Keratinocyte (primary cell): ENCODE results near the gene TRAK2. TPM values are rescaled to one million over a fixed set of nuclear protein-coding genes. Genes with fewer than 3 reads are reported as not detected.

Source experiments
- DNase-seq: peaks from one replicate; pipeline ENCODE4 v3.0.0-alpha.2; 2011; ENCODE audit warnings: low read depth, missing footprints, low spot score
- FAIRE-seq: peaks from 2 replicates; lab custom pipeline; 2011; peaks lifted over from hg19 to GRCh38; lab: Jason Lieb, UNC
- H2AFZ ChIP-seq: 2 replicates; pipeline ENCODE4 v1.6.0; 2012; ENCODE audit warnings: low read length, control low read depth, inconsistent platforms; ENCODE audit not compliant: control insufficient read depth
- H3K27ac ChIP-seq: 2 replicates; pipeline ENCODE4 v1.5.1; 2011; ENCODE audit warnings: low read length; ENCODE audit not compliant: control insufficient read depth, insufficient read depth
- H3K27me3 ChIP-seq: 3 replicates; pipeline ENCODE4 v1.6.0; 2011; ENCODE audit warnings: low read length; ENCODE audit not compliant: control insufficient read depth, insufficient read depth; ENCODE audit errors: extremely low read depth
- H3K36me3 ChIP-seq, 2 experiments: 2 replicates in 1 of 2; 3 replicates in 1 of 2; pipeline ENCODE4 v1.5.1; 2011; ENCODE audit warnings: low read length in 2 of 2, mild to moderate bottlenecking in 1 of 2; ENCODE audit not compliant: control insufficient read depth in 2 of 2, insufficient read depth in 2 of 2; ENCODE audit errors: extremely low read depth in 1 of 2
- H3K4me1 ChIP-seq: 3 replicates; pipeline ENCODE4 v1.5.1; 2011; ENCODE audit warnings: low read length; ENCODE audit not compliant: control insufficient read depth, insufficient read depth; ENCODE audit errors: extremely low read depth
- H3K4me2 ChIP-seq: 3 replicates; pipeline ENCODE4 v1.6.0; 2011; ENCODE audit warnings: low read depth, low read length; ENCODE audit not compliant: control insufficient read depth, insufficient read depth; ENCODE audit errors: extremely low read depth
- H3K4me3 ChIP-seq, 3 experiments: fragments of 200-600 bp in 1 of 3; sonication (generic) in 1 of 3; 2 replicates in 2 of 3; 3 replicates in 1 of 3; pipeline ENCODE4 v1.5.1; 2011 to 2016; ENCODE audit warnings: low read length in 3 of 3, mild to moderate bottlenecking in 3 of 3, control low read depth in 2 of 3, inconsistent platforms in 1 of 3, low read depth in 1 of 3, mixed read lengths in 1 of 3, mixed run types in 1 of 3, moderate library complexity in 1 of 3; ENCODE audit not compliant: control insufficient read depth in 2 of 3, insufficient read depth in 2 of 3; ENCODE audit errors: extremely low read depth in 1 of 3
- H3K79me2 ChIP-seq: 2 replicates; pipeline ENCODE4 v1.6.0; 2012; ENCODE audit warnings: low read length; ENCODE audit not compliant: control insufficient read depth, insufficient read depth
- H3K9ac ChIP-seq: 3 replicates; pipeline ENCODE4 v1.6.0; 2011; ENCODE audit warnings: low read length; ENCODE audit not compliant: control insufficient read depth, insufficient read depth; ENCODE audit errors: extremely low read depth
- H3K9me1 ChIP-seq: 3 replicates; pipeline ENCODE4 v1.6.0; 2011; ENCODE audit warnings: low read length; ENCODE audit not compliant: control insufficient read depth, insufficient read depth; ENCODE audit errors: extremely low read depth
- H3K9me3 ChIP-seq: 2 replicates; pipeline ENCODE4 v1.5.1; 2012; ENCODE audit warnings: low read depth, low read length; ENCODE audit not compliant: control insufficient read depth
- H4K20me1 ChIP-seq: 3 replicates; pipeline ENCODE4 v1.6.0; 2011; ENCODE audit warnings: low read length; ENCODE audit not compliant: control insufficient read depth, insufficient read depth; ENCODE audit errors: extremely low read depth
- EZH2 ChIP-seq: IDR thresholded peaks from one replicate; pipeline ENCODE4 v1.6.1; 2012; ENCODE audit warnings: inconsistent platforms, mild to moderate bottlenecking, low read length, moderate library complexity
- dilution Hi-C: fragments of 300-500 bp; cut with MboI; formaldehyde crosslinking; loops from one replicate; pipeline ENCODE4 v1.7.0; 2020; ENCODE audit warnings: low sequenced_read_pairs; ENCODE audit not compliant: extremely low pct_ligation_motif_present
- polyA plus RNA-seq, 5 experiments: library from polyadenylated mRNA; depleted of rRNA in 3 of 5; stranded (reverse) in 3 of 5; stranded (forward) in 1 of 5; unstranded in 1 of 5; fragments of >200 nt; gene quantifications; 1 replicate in 1 of 5; 2 replicates in 3 of 5; 3 replicates in 1 of 5; pipeline versions ENCODE4 v1.2.1 to v1.2.3, GENCODE V29; 2011 to 2012; ENCODE audit warnings: missing spikeins in 2 of 5, low read depth in 1 of 5, low replicate concordance in 1 of 5
- TF ChIP-seq, protein P1 (sequence below), 3 experiments: IDR thresholded peaks in 1 of 3; conservative IDR thresholded peaks in 1 of 3; optimal IDR thresholded peaks in 1 of 3; 2 replicates in 2 of 3; 3 replicates in 1 of 3; pipeline versions ENCODE3 to v1.5.1; 2011; ENCODE audit warnings: low read length in 3 of 3, mild to moderate bottlenecking in 3 of 3, moderate library complexity in 2 of 3, control low read depth in 1 of 3, inconsistent platforms in 1 of 3; ENCODE audit not compliant: insufficient read depth in 2 of 3; ENCODE audit errors: extremely low read depth in 1 of 3

TRAK2 gene
- polyA plus RNA-seq, 1 donor (not counting 4 experiments of a cell fraction or from before 2014, with no cell fraction given), result 12.9 TPM

- no peaks in the 10 kb centered on the region for H3K27me3 ChIP-seq
- DNase-seq (no peak), FAIRE-seq (no peak)
- TF ChIP-seq EZH2, result no peak
- TF ChIP-seq, protein P1, sequence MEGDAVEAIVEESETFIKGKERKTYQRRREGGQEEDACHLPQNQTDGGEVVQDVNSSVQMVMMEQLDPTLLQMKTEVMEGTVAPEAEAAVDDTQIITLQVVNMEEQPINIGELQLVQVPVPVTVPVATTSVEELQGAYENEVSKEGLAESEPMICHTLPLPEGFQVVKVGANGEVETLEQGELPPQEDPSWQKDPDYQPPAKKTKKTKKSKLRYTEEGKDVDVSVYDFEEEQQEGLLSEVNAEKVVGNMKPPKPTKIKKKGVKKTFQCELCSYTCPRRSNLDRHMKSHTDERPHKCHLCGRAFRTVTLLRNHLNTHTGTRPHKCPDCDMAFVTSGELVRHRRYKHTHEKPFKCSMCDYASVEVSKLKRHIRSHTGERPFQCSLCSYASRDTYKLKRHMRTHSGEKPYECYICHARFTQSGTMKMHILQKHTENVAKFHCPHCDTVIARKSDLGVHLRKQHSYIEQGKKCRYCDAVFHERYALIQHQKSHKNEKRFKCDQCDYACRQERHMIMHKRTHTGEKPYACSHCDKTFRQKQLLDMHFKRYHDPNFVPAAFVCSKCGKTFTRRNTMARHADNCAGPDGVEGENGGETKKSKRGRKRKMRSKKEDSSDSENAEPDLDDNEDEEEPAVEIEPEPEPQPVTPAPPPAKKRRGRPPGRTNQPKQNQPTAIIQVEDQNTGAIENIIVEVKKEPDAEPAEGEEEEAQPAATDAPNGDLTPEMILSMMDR (optimal IDR thresholded peaks at IDR 0.05 in 1 of 3, IDR thresholded peaks at IDR 0.05 in 1 of 3, conservative IDR thresholded peaks at IDR 0.05 in 1 of 3; ENCODE audit: extremely low read depth in 1 of 3, insufficient read depth in 2 of 3, low read length in 3 of 3), result no peak
- H3K79me2 ChIP-seq, result peaks cover 23% of the 10 kb centered on the region
- dilution Hi-C loops, result no loop called here
- no peak overlapping the region for H3K4me2 ChIP-seq
- H3K36me3 ChIP-seq, result no peaks in the 10 kb centered on the region
- no peaks in the 10 kb centered on the region for H3K9me1 ChIP-seq
- H3K9me3 ChIP-seq, result no peaks in the 10 kb centered on the region
- no peak overlapping the region for H3K27ac ChIP-seq
- H2AFZ ChIP-seq, result no peak overlapping the region
- peaks cover 30% of the 10 kb centered on the region for H3K4me1 ChIP-seq
- H3K4me3 ChIP-seq, result no peak overlapping the region
- H3K9ac ChIP-seq, result no peak overlapping the region
- no peaks in the 10 kb centered on the region for H4K20me1 ChIP-seq
Observed at GRCh38 chr2:201444746-201445465, 6.4 kb downstream of the TRAK2 start.

- dilution Hi-C loops, result no loop called here
- DNase-seq (no peak), FAIRE-seq (peak; percentile 9)
- TF ChIP-seq EZH2, result no peak
- TF ChIP-seq, protein P1 (optimal IDR thresholded peaks at IDR 0.05 in 1 of 3, IDR thresholded peaks at IDR 0.05 in 1 of 3, conservative IDR thresholded peaks at IDR 0.05 in 1 of 3; ENCODE audit: extremely low read depth in 1 of 3, insufficient read depth in 2 of 3, low read length in 3 of 3), result no peak
- Histone ChIP-seq H3K36me3 (no peaks in the 10 kb centered on the region), H2AFZ (no peak overlapping the region), H3K27me3 (no peaks in the 10 kb centered on the region), H3K9ac (no peak overlapping the region), H3K4me2 (no peak overlapping the region), H3K9me1 (no peaks in the 10 kb centered on the region), H3K79me2 (peaks cover 28% of the 10 kb centered on the region), H3K4me1 (peaks cover 12% of the 10 kb centered on the region), H3K27ac (no peak overlapping the region), H3K4me3 (no peak overlapping the region), H3K9me3 (no peaks in the 10 kb centered on the region), H4K20me1 (no peaks in the 10 kb centered on the region)
Observed at GRCh38 chr2:201441409-201441808, 9.8 kb downstream of the TRAK2 start.
